Measurements from ENCODE around the gene CDC37L1. TPM values are rescaled to one million over a fixed set of nuclear protein-coding genes. Genes with fewer than 3 reads are reported as not detected.

Gene CDC37L1
- polyA plus RNA-seq, 1 experiment = 13.4 TPM

GRCh38 chr9:4662989-4663792 is 16.2 kb upstream of the CDC37L1 start:
- ChIA-PET POLR2A (interaction anchor here (0.9 to 1.1 kb wide), 2 partner anchors 16 to 78 kb away, joined by 3 read pairs; partner anchors contain the start of genes AK3 and CDC37L1), CTCF (interaction anchor here (0.6 to 1.6 kb wide), 4 partner anchors 23 to 347 kb away, joined by 3 to 5 read pairs (median 3); no protein-coding TSS in a partner anchor)
- Histone ChIP-seq H3K27me3 (ENCODE audit: control insufficient read depth, insufficient read depth, low read length) (no peaks in the 10 kb centered on the region), H3K27ac (ENCODE audit: low read depth, low read length) (peak overlapping the region; percentile 33), H3K4me3 (ENCODE audit: low read depth, low read length) (peak overlapping the region; percentile 76), H3K9me3 (ENCODE audit: control insufficient read depth, insufficient read depth, low read length) (no peaks in the 10 kb centered on the region; the same call in 1 of the 2 replicates)
- TF ChIP-seq CTCF (IDR thresholded peaks at IDR 0.05; ENCODE audit: low read depth, low read length) = no peak
- DNase-seq (ENCODE audit: low read depth, low spot score) = no peak

DNA sequence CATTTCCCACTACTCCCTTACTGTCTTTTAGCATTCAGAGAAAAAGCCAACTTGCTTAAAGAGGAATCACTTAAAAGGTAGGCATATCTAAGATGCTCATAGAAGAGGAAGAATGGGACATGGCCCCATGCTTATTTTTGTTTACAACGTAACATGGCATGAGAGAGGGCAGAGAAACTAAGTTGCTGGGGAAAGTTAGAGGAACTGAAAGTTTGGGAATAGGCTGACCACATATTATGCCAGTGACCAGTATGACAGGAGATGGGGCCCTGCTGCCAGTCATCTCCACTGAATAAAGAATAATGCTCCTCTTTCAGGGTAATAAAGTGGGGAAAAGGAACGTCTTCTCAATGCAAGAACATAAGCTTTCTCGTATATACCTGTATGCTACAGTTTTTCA is 15.4 kb upstream of the CDC37L1 start:
- Histone ChIP-seq H3K4me3 (ENCODE audit: low read depth, low read length) (peak overlapping the region; percentile 34), H3K27ac (ENCODE audit: low read depth, low read length) (no peak overlapping the region), H3K9me3 (ENCODE audit: control insufficient read depth, insufficient read depth, low read length) (no peaks in the 10 kb centered on the region; the same call in 1 of the 2 replicates), H3K27me3 (ENCODE audit: control insufficient read depth, insufficient read depth, low read length) (no peaks in the 10 kb centered on the region)
- no peak for TF ChIP-seq CTCF (IDR thresholded peaks at IDR 0.05; ENCODE audit: low read depth, low read length)
- no peak for DNase-seq (ENCODE audit: low read depth, low spot score)
- ChIA-PET CTCF (interaction anchor here (0.6 to 1.6 kb wide), 2 partner anchors 95 to 324 kb away, joined by 3 read pairs; no protein-coding TSS in a partner anchor), POLR2A (no interaction called here)

DNA sequence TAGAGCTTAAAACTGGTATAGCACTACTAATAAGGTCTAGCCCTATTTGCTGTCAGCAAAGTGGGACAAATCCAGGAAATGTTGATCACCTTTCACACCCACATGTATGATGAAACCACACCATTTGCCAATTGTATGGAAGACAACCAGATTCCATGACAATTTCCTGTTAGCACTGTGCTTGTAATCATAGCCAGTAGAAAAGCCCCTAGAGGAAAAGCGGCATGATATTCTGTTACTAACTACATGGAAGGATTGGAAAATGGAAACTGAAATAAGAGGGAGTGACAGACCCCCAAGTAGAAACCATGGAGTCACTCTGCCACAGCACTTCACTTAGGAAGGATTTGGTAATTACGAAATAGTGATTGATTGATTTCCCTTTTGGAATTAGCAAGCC is 14.0 kb upstream of the CDC37L1 start:
- DNase-seq (ENCODE audit: low read depth, low spot score) = no peak
- Histone ChIP-seq H3K4me3 (ENCODE audit: low read depth, low read length) (no peak overlapping the region), H3K27me3 (ENCODE audit: control insufficient read depth, insufficient read depth, low read length) (no peaks in the 10 kb centered on the region), H3K27ac (ENCODE audit: low read depth, low read length) (no peak overlapping the region), H3K9me3 (ENCODE audit: control insufficient read depth, insufficient read depth, low read length) (no peaks in the 10 kb centered on the region; the same call in 1 of the 2 replicates)
- POLR2A ChIA-PET = no interaction called here
- TF ChIP-seq CTCF (IDR thresholded peaks at IDR 0.05; ENCODE audit: low read depth, low read length) = no peak
- CTCF ChIA-PET = interaction anchor here (0.8 to 1.1 kb wide), 7 partner anchors 13 to 95 kb away, joined by 3 to 6 read pairs (median 3); partner anchors contain the start of gene CDC37L1

DNA sequence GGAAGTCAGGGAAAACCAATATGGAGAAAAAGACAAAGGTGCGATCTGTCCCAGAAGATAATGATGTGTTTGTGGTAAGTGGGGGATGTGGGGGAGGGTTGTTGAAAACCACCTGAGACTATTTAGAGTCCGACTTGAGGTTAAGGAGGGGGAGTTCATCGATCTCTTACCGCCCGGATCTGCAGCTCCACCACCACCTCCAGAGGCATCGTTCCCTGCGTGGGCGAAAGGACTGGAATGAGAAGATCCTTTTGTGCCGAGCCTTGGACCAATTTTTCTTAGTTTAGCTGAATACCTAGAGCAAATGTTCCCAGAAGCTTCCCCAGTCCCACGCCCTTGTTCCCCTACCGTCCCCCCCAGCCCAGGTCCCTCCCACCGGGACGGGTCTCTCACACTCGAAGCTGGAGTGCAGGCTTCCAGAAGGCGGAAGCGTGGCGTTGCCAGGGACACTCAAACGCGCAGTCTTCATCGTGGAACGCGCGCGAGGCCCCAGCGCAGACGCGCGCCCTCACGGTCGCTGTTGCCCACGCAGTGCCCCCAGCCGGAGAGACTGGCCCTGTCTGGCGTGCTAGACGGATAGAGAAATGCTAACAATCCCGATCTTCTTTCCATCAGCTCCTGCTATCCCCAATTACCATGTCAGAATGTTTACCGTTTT is 13.2 kb upstream of the CDC37L1 start, which contains the start of gene SPATA6L:
TSS of gene SPATA6L (minus strand) at position 439 of the 658 bp plus-strand sequence. CDS start at position 209, 230 bp downstream.
- Histone ChIP-seq H3K27me3 (ENCODE audit: control insufficient read depth, insufficient read depth, low read length) (no peaks in the 10 kb centered on the region), H3K27ac (ENCODE audit: low read depth, low read length) (peak within 1 kb of the TSS; percentile 13)
- CTCF ChIA-PET = interaction anchor here (0.5 to 1.1 kb wide), 5 partner anchors 13 to 924 kb away, joined by 3 to 6 read pairs (median 3); partner anchors contain the start of gene CDC37L1

More for the DNA sequence above, 13.2 kb upstream of the CDC37L1 start, which contains the start of gene SPATA6L:
- Histone ChIP-seq H3K4me3 (ENCODE audit: low read depth, low read length) (peak within 1 kb of the TSS; percentile 60), H3K9me3 (ENCODE audit: control insufficient read depth, insufficient read depth, low read length) (no peaks in the 10 kb centered on the region; the same call in 1 of the 2 replicates)
- no peak for DNase-seq (ENCODE audit: low read depth, low spot score)
- TF ChIP-seq CTCF (IDR thresholded peaks at IDR 0.05; ENCODE audit: low read depth, low read length) = no peak
- POLR2A ChIA-PET = interaction anchor here (1.2 kb wide), 1 partner anchor 13 kb away, joined by 3 read pairs; the partner anchor contains the start of gene CDC37L1

Data from AG04450 (cell line).